H4 (cell line): ENCODE measurements around the gene HEXD. TPM values are rescaled to one million over a fixed set of nuclear protein-coding genes. Genes with fewer than 3 reads are reported as not detected.
"Not testable (repeated sequence)": the region's sequence is repeated elsewhere in the genome, so short reads cannot be mapped to it uniquely, and the experiment has no call there.

Experiments used
- DNase-seq: peaks from one replicate; pipeline ENCODE4 v3.0.0-alpha.2; 2015; ENCODE audit warnings: low spot score
- total RNA-seq: library from RNA; depleted of rRNA; stranded (reverse); fragments of >200 nt; shearing (Covaris generic); gene quantifications from 2 replicates; pipeline ENCODE4 v1.2.3, GENCODE V29; 2014

The HEXD gene
- total RNA-seq, 1 experiment from 2014 or later: 6.3 TPM

- DNase-seq: not testable (repeated sequence)
These were observed 35.8 kb upstream of the HEXD start for GRCh38 chr17:82382220-82382932.

GRCh38 chr17:82382933-82383255, 35.3 kb upstream of the HEXD start:
- no peak for DNase-seq

GRCh38 chr17:82383411-82383810, 34.7 kb upstream of the HEXD start:
- DNase-seq: no peak

GRCh38 chr17:82384051-82384729, 34.0 kb upstream of the HEXD start:
- DNase-seq: no peak

GRCh38 chr17:82384730-82385481, 33.2 kb upstream of the HEXD start:
- DNase-seq: no peak

- no peak for DNase-seq
These were observed 32.4 kb upstream of the HEXD start for GRCh38 chr17:82385559-82386254.

- DNase-seq: no peak
These were observed 31.8 kb upstream of the HEXD start for GRCh38 chr17:82386255-82386831.

- DNase-seq: no peak
These were observed 31.1 kb upstream of the HEXD start for GRCh38 chr17:82386881-82387704.

GRCh38 chr17:82387705-82388106, 30.4 kb upstream of the HEXD start:
- DNase-seq: no peak

GRCh38 chr17:82388223-82388921, 29.8 kb upstream of the HEXD start:
- no peak for DNase-seq

- DNase-seq: no peak
These were observed 29.2 kb upstream of the HEXD start for GRCh38 chr17:82388922-82389283.

GRCh38 chr17:82389379-82389778, 28.8 kb upstream of the HEXD start:
- no peak for DNase-seq

GRCh38 chr17:82390015-82390859, 27.9 kb upstream of the HEXD start:
- DNase-seq: no peak

GRCh38 chr17:82390860-82391435, 27.2 kb upstream of the HEXD start:
- no peak for DNase-seq

- DNase-seq: no peak
These were observed 26.6 kb upstream of the HEXD start for GRCh38 chr17:82391496-82392066.

- no peak for DNase-seq
These were observed 25.8 kb upstream of the HEXD start for GRCh38 chr17:82392209-82392920.

GRCh38 chr17:82392941-82393340, 25.2 kb upstream of the HEXD start:
- DNase-seq: no peak

GRCh38 chr17:82394278-82394677, 23.9 kb upstream of the HEXD start:
- no peak for DNase-seq
